Esophagus squamous epithelium (tissue), 4 donors: ENCODE measurements around the gene NR2F6.

Source experiments
- POLR2A ChIP-seq, 4 donors: fragments of 450-650 bp; IDR thresholded peaks; one replicate each; pipeline ENCODE4 v1.6.1; 2017; ENCODE audit warnings: antibody characterized with exemption in 4 of 4, mild to moderate bottlenecking in 4 of 4, moderate library complexity in 3 of 4
- TF ChIP-seq, protein P1 (sequence below), 6 experiments: fragments of 450-650 bp in 4 of 6; fragments of 200-600 bp in 2 of 6; sonication (generic) in 2 of 6; IDR thresholded peaks; one replicate each; pipeline ENCODE4 v1.5.1; 2016 to 2019; ENCODE audit warnings: antibody characterized with exemption in 6 of 6, mild to moderate bottlenecking in 4 of 6, moderate library complexity in 4 of 6

DNA sequence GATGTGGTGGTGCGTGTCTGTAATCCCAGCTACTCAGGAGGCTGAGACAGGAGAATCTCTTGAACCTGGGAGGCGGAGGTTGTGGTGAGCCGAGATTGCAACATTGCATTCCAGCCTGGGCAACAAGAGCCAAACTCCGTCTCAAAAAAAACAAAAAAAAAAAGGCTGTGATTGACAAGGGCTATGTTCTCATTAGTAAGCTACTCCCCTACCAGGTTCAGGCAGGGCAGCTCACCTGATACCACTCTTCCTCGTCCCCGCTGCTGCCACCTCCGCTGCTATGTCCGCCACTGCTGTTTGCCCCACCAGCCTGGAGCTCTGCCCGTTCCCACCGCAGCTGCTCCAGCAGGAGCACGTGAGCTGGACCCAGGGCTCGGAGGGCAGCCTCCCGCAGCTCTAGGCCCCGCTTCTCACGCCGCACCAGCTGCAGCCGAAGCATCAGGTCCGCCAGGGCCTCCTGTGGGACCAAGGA is 9.5 kb upstream of the NR2F6 start:
- TF ChIP-seq, protein P1, sequence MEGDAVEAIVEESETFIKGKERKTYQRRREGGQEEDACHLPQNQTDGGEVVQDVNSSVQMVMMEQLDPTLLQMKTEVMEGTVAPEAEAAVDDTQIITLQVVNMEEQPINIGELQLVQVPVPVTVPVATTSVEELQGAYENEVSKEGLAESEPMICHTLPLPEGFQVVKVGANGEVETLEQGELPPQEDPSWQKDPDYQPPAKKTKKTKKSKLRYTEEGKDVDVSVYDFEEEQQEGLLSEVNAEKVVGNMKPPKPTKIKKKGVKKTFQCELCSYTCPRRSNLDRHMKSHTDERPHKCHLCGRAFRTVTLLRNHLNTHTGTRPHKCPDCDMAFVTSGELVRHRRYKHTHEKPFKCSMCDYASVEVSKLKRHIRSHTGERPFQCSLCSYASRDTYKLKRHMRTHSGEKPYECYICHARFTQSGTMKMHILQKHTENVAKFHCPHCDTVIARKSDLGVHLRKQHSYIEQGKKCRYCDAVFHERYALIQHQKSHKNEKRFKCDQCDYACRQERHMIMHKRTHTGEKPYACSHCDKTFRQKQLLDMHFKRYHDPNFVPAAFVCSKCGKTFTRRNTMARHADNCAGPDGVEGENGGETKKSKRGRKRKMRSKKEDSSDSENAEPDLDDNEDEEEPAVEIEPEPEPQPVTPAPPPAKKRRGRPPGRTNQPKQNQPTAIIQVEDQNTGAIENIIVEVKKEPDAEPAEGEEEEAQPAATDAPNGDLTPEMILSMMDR (IDR thresholded peaks at IDR 0.05): no peak
- no peak for TF ChIP-seq POLR2A (IDR thresholded peaks at IDR 0.05)
